DOHH2 (cell line): ENCODE results near the gene AMBRA1.

Source experiments
- H3F3A ChIP-seq: fragments of 200-600 bp; sonication (generic), shearing (Covaris generic); 2 replicates; pipeline ENCODE4 v1.6.0; 2016; ENCODE audit warnings: antibody characterized with exemption, mild to moderate bottlenecking; ENCODE audit not compliant: control insufficient read depth, insufficient read depth
- H3K27ac ChIP-seq: fragments of 200-600 bp; sonication (generic); 2 replicates; pipeline ENCODE4 v1.5.1; 2014; ENCODE audit warnings: low read depth, mild to moderate bottlenecking, low read length, moderate library complexity
- H3K27me3 ChIP-seq: fragments of 200-600 bp; sonication (generic); 2 replicates; pipeline ENCODE4 v1.6.1; 2014; ENCODE audit warnings: mild to moderate bottlenecking, low read length, mixed read lengths; ENCODE audit not compliant: control insufficient read depth
- H3K36me3 ChIP-seq: fragments of 200-600 bp; sonication (generic); 2 replicates; pipeline ENCODE4 v1.6.1; 2014; ENCODE audit warnings: mild to moderate bottlenecking, low read length, moderate library complexity, mixed read lengths; ENCODE audit not compliant: control insufficient read depth
- H3K4me1 ChIP-seq: fragments of 200-600 bp; sonication (generic); 2 replicates; pipeline ENCODE4 v1.6.1; 2014; ENCODE audit warnings: mild to moderate bottlenecking, low read length, mixed read lengths; ENCODE audit not compliant: control insufficient read depth
- H3K4me2 ChIP-seq: fragments of 200-600 bp; sonication (generic); 2 replicates; pipeline ENCODE4 v1.6.0; 2014; ENCODE audit warnings: mild to moderate bottlenecking, low read length, moderate library complexity
- H3K4me3 ChIP-seq: fragments of 200-600 bp; sonication (generic); 2 replicates; pipeline ENCODE4 v1.5.1; 2014; ENCODE audit warnings: mild to moderate bottlenecking, low read length, mixed read lengths
- H3K79me2 ChIP-seq: fragments of 200-600 bp; sonication (generic); 2 replicates; pipeline ENCODE4 v1.6.1; 2014; ENCODE audit warnings: mild to moderate bottlenecking, low read length, mixed read lengths; ENCODE audit not compliant: control insufficient read depth
- H3K9me2 ChIP-seq: fragments of 200-600 bp; sonication (generic); replicated peaks from 2 replicates; pipeline ENCODE4 v1.6.1; 2014; ENCODE audit warnings: mild to moderate bottlenecking, low read length, mixed read lengths; ENCODE audit not compliant: control insufficient read depth
- H3K9me3 ChIP-seq: fragments of 200-600 bp; sonication (generic); 2 replicates; pipeline ENCODE4 v1.6.1; 2014; ENCODE audit warnings: antibody characterized with exemption, low read length, mixed read lengths; ENCODE audit not compliant: control insufficient read depth, insufficient read depth
- H4K20me1 ChIP-seq: fragments of 200-600 bp; sonication (generic); 2 replicates; pipeline ENCODE4 v1.6.0; 2014; ENCODE audit warnings: low read depth, mild to moderate bottlenecking, antibody characterized with exemption, low read length, moderate library complexity; ENCODE audit not compliant: control insufficient read depth, insufficient read depth
- EZH2phosphoT487 ChIP-seq: fragments of 200-600 bp; sonication (generic); IDR thresholded peaks from 2 replicates; pipeline ENCODE4 v1.6.1; 2017; ENCODE audit warnings: borderline replicate concordance, mild to moderate bottlenecking, antibody characterized with exemption, low read length, moderate library complexity, mixed read lengths
- TF ChIP-seq, protein P1 (sequence below): fragments of 200-600 bp; sonication (generic); IDR thresholded peaks from one replicate; pipeline ENCODE4 v1.5.1; 2014; ENCODE audit warnings: antibody characterized with exemption, mild to moderate bottlenecking, low read depth, low read length; ENCODE audit not compliant: poor library complexity, severe bottlenecking

The AMBRA1 gene

DNA sequence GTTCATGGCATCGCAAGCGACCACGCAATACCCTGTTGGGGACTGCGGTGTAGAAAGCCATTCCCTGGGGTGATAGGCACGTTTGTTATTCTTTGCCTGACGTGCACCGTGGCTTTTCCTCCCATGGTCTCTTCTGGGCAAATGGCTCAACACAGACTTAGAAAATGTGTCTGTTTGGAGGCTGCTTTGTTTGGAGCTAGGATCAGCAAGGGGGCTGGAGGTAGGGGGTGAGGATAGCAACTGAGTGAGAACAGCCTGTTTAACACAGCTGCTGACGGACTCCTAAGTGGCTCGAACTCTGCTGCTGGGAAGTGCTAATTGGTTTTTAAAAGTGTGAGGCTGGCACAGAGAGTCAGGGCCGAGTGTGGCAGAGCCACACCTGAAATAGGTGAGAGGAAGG lies 186.2 kb downstream of the AMBRA1 start:
- no peaks in the 10 kb centered on the region for H3K9me2 ChIP-seq
- H4K20me1 ChIP-seq: no peaks in the 10 kb centered on the region
- TF ChIP-seq, protein P1, sequence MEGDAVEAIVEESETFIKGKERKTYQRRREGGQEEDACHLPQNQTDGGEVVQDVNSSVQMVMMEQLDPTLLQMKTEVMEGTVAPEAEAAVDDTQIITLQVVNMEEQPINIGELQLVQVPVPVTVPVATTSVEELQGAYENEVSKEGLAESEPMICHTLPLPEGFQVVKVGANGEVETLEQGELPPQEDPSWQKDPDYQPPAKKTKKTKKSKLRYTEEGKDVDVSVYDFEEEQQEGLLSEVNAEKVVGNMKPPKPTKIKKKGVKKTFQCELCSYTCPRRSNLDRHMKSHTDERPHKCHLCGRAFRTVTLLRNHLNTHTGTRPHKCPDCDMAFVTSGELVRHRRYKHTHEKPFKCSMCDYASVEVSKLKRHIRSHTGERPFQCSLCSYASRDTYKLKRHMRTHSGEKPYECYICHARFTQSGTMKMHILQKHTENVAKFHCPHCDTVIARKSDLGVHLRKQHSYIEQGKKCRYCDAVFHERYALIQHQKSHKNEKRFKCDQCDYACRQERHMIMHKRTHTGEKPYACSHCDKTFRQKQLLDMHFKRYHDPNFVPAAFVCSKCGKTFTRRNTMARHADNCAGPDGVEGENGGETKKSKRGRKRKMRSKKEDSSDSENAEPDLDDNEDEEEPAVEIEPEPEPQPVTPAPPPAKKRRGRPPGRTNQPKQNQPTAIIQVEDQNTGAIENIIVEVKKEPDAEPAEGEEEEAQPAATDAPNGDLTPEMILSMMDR: no peak
- TF ChIP-seq EZH2phosphoT487: no peak
- no peak overlapping the region for H3K4me2 ChIP-seq
- no peaks in the 10 kb centered on the region for H3K27me3 ChIP-seq
- no peaks in the 10 kb centered on the region for H3K4me1 ChIP-seq
- peaks cover 9% of the 10 kb centered on the region for H3K36me3 ChIP-seq
- no peaks in the 10 kb centered on the region for H3F3A ChIP-seq
- no peak overlapping the region for H3K4me3 ChIP-seq
- no peaks in the 10 kb centered on the region for H3K9me3 ChIP-seq
- no peaks in the 10 kb centered on the region for H3K79me2 ChIP-seq
- no peak overlapping the region for H3K27ac ChIP-seq

- Histone ChIP-seq H3K4me2 (no peak overlapping the region), H4K20me1 (no peaks in the 10 kb centered on the region), H3K36me3 (peaks cover 9% of the 10 kb centered on the region), H3K4me3 (no peak overlapping the region), H3K27ac (no peak overlapping the region), H3K27me3 (no peaks in the 10 kb centered on the region), H3K9me3 (no peaks in the 10 kb centered on the region), H3K9me2 (no peaks in the 10 kb centered on the region), H3F3A (no peaks in the 10 kb centered on the region), H3K79me2 (no peaks in the 10 kb centered on the region), H3K4me1 (no peaks in the 10 kb centered on the region)
- no peak for TF ChIP-seq EZH2phosphoT487
- TF ChIP-seq, protein P1: no peak
Observed at GRCh38 chr11:46404476-46405017, 189.3 kb downstream of the AMBRA1 start.

DNA sequence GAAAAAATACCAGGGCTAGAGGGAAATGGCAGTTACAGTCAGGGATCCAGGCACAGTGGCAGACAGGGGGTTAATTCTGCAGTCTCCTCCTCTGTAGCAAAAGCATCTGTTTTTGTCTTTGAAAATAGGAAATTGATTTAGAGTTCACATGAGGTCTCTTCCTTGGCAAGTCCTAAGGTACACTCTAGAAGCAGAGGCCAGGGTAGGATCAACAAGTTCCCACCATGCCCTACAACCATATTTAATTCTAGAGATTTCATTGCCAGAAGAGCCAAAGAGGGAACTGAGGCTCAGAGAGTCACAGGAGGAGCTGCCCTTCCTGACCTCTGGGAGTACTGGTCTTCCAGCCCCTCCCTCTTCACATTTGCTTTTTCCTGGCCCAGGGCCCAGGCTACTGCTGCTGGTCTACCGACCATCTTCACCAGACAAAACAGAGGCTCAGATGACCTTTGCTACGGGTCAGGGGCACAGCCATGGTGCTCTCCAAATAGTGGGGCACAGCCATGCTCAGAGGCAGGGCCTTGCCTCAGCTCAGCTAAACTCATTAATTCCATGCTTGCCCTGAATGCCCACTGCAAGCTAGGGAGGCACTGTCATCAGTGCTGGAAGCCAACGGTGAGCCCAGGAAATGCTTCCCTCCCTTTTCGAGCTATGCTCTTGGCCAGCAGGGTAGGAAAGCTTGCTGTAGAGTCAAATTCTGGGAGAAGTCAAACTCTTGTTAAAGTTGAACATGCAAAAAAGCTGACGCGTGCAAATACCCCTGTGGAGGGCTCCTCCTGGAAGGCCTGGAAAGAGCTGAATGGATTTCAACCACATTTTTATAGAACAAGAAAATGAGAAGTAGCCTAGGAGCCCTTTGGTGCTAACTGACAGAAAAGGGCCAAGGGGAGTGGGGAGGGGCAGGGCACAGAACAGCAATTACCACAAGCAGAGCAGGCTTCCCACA lies 190.6 kb downstream of the AMBRA1 start:
- TF ChIP-seq, protein P1: no peak
- no peak for TF ChIP-seq EZH2phosphoT487
- H3K79me2 ChIP-seq: no peaks in the 10 kb centered on the region

More for the DNA sequence above, 190.6 kb downstream of the AMBRA1 start:
- Histone ChIP-seq H3F3A (no peaks in the 10 kb centered on the region), H3K4me1 (no peaks in the 10 kb centered on the region), H3K9me3 (no peaks in the 10 kb centered on the region), H3K27me3 (no peaks in the 10 kb centered on the region), H3K27ac (no peak overlapping the region), H3K4me3 (no peak overlapping the region), H4K20me1 (no peaks in the 10 kb centered on the region), H3K36me3 (peaks cover 9% of the 10 kb centered on the region), H3K9me2 (no peaks in the 10 kb centered on the region), H3K4me2 (no peak overlapping the region)
